Head of caudate nucleus (tissue), 42 donors: ENCODE measurements around the gene MYL9.

ENCODE experiments used
- DNase-seq, 42 donors: peaks; one replicate each; pipeline versions ENCODE4 v3.0.0 to v3.0.0-alpha.2; 2020 to 2021; ENCODE audit warnings: mixed read lengths in 7 of 42
- intact Hi-C: fragments of 100-400 bp; cut with DNase I; formaldehyde crosslinking; loops from one replicate; pipeline ENCODE4 v1.15.0; 2022

Gene MYL9

GRCh38 chr20:36573103-36573797 lies 31.9 kb downstream of the MYL9 start, which contains the start of gene TGIF2:
Gene TGIF2, plus strand, starts transcription at chr20:36573597. Its CDS starts 5,178 bp downstream, at chr20:36578775.
- intact Hi-C loops, result no loop called here
- peak in 37 of 42 donors; percentile 22 to 71 (median 45) for DNase-seq

DNA sequence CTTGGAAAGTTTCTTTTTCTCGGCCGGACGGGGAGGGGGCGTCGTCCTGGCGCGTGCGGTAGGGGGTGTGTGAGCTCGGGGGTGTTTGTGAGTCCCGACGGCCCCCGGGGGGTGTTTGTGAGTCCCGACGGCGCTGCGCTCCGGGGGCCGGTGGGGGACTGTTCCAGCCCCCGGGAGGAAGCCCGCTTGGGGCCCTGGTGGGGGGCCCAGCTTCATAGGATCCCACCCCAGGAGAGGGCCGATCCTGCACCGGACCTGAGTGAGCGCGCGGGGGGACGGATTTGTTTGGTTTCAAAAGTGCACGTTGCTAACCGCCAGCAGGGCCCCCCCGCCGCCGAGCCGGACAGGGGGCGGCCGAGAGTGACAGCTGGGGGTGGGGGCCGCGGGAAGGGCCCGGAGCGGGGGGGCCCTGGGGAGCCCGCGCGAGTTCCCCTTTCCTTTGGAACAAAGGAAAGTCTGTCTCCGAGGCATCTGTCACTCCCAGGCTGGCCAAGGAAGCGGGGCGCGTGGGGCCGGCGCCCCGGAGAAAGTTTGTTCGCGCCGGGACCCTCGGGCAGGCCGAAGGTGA lies 32.6 kb downstream of the MYL9 start:
- peak in 35 of 42 donors; percentile 18 to 73 (median 42) for DNase-seq
- intact Hi-C loops, result no loop called here

- intact Hi-C loops, result no loop called here
- peak in 19 of 42 donors; percentile 5 to 51 (median 25) for DNase-seq
These were observed 33.2 kb downstream of the MYL9 start for GRCh38 chr20:36574366-36575135.

- intact Hi-C loops, result no loop called here
- DNase-seq, result no peak
These were observed 34.7 kb downstream of the MYL9 start for GRCh38 chr20:36576081-36576445.

- DNase-seq, result no peak
- intact Hi-C loops, result no loop called here
These were observed 37.2 kb downstream of the MYL9 start for GRCh38 chr20:36578356-36579041.

DNA sequence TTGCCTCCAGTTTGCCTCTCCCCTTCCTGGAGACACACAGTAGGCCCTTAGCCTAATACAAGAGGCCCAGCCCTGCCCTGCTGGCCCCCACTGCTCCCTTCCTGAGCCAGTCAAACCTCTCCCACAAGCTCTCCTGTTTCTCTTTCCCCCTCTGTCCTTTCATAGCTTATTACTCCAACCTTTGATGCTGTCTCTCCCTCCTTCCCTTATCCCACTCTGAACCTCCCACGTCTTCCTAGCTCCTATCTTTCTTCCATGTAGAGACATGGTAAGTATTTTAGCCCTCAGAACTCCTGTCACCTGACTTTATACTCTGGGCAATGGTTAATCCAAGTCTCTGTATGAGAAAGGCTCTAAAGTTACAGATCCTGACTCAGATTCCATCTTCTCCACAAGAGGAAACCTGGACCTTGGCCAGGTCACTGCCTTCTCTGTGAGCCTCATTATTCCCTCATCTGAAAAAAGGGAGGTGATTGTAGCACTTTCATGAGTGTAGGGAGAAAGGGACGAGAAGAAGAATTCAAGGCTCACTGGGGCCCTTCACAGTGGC lies 38.8 kb downstream of the MYL9 start:
- intact Hi-C loops, result no loop called here
- no peak for DNase-seq

GRCh38 chr20:36582322-36582721 lies 41.0 kb downstream of the MYL9 start:
- intact Hi-C loops, result no loop called here
- DNase-seq, result peak in 1 of 42 donors; percentile 52

GRCh38 chr20:36582821-36583220 lies 41.5 kb downstream of the MYL9 start:
- intact Hi-C loops, result no loop called here
- DNase-seq, result no peak

DNA sequence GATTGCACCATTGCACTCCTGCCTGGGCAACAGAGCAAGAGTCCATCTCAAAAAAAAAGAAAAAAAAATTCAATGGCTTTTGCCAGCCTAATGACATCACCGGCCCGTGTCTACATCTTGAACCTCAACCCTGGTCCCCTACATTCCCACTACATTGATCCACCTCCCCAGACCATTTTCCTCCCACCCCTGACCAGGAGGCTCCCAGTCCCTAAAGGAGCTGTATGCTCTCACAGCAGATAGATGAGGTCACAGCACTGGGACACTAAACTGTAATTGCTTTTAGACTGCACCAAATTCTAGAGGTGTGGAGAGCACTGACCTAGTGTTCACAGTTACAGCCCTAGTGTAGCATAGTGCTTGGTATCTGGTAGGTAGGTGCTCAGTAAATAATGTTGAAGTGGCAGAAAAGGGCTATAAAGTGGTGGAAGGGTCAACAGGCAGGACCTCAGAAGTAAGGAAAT lies 42.7 kb downstream of the MYL9 start:
- DNase-seq, result no peak
- intact Hi-C loops, result no loop called here

- intact Hi-C loops, result no loop called here
- no peak for DNase-seq
These were observed 44.2 kb downstream of the MYL9 start for GRCh38 chr20:36585410-36586125.

- intact Hi-C loops, result no loop called here
- DNase-seq, result no peak
These were observed 46.2 kb downstream of the MYL9 start for GRCh38 chr20:36587388-36588070.

DNA sequence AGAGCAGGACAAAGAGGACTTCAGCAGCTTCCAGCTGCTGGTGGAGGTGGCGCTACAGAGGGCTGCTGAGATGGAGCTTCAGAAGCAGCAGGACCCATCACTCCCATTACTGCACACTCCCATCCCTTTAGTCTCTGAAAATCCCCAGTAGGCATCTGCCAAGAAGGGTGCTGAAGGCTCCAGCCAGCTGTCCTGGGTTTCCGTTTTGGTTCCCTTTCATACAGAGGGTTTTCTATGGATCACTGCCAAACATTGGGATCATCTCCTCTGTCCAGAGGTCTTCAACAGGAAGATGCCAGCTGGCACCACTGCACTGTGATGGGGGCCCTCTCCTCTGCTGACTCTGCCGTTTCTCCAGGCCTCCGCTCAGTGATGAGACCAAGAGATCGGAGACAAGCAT lies 50.0 kb downstream of the MYL9 start:
- intact Hi-C loops, result no loop called here

GRCh38 chr20:36591854-36592641 lies 50.7 kb downstream of the MYL9 start:
- DNase-seq, result peak in 32 of 42 donors; percentile 19 to 77 (median 50)
- intact Hi-C loops, result no loop called here

More for the DNA sequence above, 50.0 kb downstream of the MYL9 start:
- DNase-seq, result no peak

DNA sequence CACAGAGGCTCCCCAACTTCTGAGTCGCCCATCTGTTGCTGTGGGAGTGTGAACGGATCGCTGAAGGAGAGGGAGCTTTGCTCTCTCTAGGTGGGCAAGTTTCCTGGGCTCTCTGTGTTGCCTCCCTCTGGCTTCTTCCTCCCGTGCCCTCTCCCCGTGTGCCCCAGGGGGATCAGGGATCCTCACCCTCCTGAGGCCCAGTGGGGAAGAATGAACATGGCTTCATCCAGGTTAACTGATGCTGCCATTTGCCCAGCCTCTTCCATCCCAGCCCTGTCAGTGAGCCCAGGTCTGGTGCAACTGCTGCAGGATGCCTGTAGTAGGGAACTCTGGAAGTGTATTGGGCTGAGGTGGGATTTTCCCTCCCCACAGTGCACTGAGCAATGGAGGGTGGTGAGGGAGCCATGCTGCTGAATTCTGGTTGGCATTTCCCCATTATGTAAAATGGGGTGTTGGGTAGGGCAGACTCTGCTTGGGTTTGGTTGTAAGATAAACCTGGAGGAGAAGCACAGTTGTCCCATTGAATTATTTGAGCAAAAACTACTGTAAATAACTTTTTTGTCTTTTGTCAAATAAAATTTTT lies 52.1 kb downstream of the MYL9 start:
- intact Hi-C loops, result no loop called here
- DNase-seq, result no peak

DNA sequence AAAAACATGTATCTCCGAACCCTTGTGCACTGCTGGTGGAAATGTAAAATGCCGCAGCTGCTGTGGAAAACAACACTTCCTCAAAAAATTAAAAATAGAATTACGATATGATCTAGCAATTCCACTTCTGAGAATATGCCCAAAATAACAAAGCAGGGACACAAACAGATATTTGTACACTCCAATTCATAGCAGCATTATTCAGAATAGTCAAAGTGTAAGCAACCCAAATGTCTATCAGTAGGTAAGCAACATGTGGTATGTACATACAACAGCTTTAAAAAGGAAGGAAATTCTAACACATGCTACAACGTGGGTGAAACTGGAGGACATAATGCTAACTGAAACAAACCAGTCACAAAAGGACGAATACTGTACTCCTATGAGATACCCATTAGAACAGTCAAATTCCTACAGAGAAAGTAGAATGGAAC lies 58.6 kb downstream of the MYL9 start:
- no peak for DNase-seq
- intact Hi-C loops, result loop anchor here (5.0 to 10.0 kb wide), 4 partner anchors 43 to 285 kb away; partner anchors contain the start of gene NDRG3
